SK-N-MC (cell line): Measurements from ENCODE around the gene ENG.

Source experiments
- DNase-seq: peaks from one replicate; pipeline ENCODE4 v3.0.0-alpha.2; 2011; ENCODE audit warnings: low read depth, low spot score
- H3K27ac ChIP-seq: fragments of 200-600 bp; sonication (generic); 2 replicates; pipeline ENCODE4 v1.5.1; 2016; ENCODE audit warnings: mixed run types
- H3K36me3 ChIP-seq: fragments of 200-600 bp; sonication (generic); 2 replicates; pipeline ENCODE4 v1.6.1; 2017; ENCODE audit warnings: antibody characterized with exemption, low read length, mixed read lengths; ENCODE audit not compliant: insufficient read depth
- H3K4me3 ChIP-seq: fragments of 200-600 bp; sonication (generic); 2 replicates; pipeline ENCODE4 v1.5.1; 2016
- H3K9ac ChIP-seq: fragments of 200-600 bp; sonication (generic); 2 replicates; pipeline ENCODE4 v1.8.0; 2017; ENCODE audit warnings: mixed run types, mixed read lengths; ENCODE audit not compliant: insufficient read length
- H3K9me3 ChIP-seq: fragments of 200-600 bp; sonication (generic); 2 replicates; pipeline ENCODE4 v1.6.1; 2017; ENCODE audit warnings: low read depth, mild to moderate bottlenecking, antibody characterized with exemption, low read length, moderate library complexity, mixed read lengths
- EZH2 ChIP-seq: fragments of 200-600 bp; sonication (generic); IDR thresholded peaks from one replicate; pipeline ENCODE4 v1.6.1; 2017; ENCODE audit warnings: antibody characterized with exemption
- FOXP2 ChIP-seq: optimal IDR thresholded peaks from 2 replicates; pipeline ENCODE3; 2011; ENCODE audit warnings: mild to moderate bottlenecking, moderate library complexity; ENCODE audit not compliant: insufficient read depth; ENCODE audit errors: extremely low read length, control extremely low read depth
- POLR2AphosphoS5 ChIP-seq: IDR thresholded peaks from 2 replicates; pipeline ENCODE4 v1.6.1; 2012; ENCODE audit warnings: mild to moderate bottlenecking, low read depth, low read length, borderline replicate concordance

Gene ENG

DNA sequence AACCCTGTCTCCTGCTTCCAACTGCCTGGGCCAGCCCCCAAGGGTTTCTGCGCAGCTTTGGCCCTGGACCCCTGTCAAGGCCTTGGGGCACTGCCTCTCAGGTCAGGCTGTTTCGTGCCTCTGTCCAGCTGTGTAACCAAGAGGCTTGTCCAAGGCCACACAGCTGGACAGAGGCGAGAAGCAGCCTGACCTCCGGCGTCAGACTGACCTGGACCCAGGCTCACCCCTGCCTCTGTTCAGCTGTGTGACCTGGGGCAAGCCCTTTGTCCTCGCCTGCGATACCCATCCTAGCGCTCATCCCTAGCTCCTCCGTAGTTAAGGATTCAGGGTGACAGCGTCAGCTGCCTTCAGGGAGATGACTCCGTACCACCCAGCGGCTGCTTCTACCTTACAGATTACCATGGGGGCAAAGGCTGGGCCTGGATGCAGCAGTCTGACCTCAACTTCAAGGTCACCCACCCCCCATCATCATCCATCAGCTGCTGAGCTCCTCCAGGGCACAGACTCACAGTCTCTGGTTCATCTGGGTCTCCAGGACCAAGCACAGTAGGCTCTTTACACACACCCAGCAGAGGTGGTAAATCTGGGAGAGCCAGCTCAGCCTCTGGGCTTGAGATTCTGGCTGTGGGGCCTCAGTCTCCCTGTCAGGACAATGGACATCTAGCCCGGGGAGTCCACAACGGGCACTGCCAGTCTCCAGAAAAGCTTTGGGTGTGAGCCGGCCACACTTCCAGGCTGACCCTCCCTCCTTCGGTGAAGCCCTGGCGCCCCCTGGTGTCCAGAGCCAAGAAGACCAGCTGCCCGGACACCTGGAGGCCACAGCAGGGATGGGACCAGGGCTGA, 15.1 kb upstream of the ENG start:
- Histone ChIP-seq H3K9me3 (no peaks in the 10 kb centered on the region), H3K36me3 (no peaks in the 10 kb centered on the region), H3K9ac (no peak overlapping the region), H3K4me3 (no peak overlapping the region), H3K27ac (no peak overlapping the region)
- no peak for DNase-seq
- TF ChIP-seq FOXP2, result no peak
- no peak for TF ChIP-seq EZH2
- no peak for TF ChIP-seq POLR2AphosphoS5

DNA sequence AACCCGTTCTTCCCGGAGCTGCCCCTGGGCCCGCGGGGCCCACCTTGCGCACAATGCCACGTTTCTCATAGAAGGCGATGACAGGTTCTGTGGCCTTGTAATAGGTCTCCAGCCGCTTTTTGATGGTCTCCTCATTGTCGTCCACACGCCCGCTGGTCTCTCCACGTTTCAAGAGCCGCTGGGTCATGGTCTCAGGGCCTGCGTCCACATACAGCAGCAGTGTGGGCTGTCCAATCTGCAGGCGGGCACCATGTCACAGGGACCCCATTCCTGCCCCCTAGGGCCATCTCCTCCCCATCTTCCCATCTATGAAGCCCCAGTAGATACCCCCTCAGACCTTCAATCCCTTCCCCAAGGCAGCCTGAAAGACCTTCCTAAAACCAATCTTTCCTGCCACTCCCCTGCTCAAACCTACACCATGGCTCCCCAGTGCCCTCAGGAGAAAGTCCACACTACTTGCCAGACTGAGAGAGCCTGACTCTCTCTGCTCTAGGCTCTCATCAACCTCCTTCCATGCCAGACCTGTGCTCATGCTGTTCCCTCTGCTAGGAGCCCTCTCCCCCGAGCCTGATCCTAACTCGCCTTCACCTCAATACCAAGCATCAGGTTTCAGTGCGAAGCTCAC, 13.9 kb upstream of the ENG start:
- H3K36me3 ChIP-seq, result no peaks in the 10 kb centered on the region
- TF ChIP-seq EZH2 (no peak), FOXP2 (no peak), POLR2AphosphoS5 (no peak)
- no peak overlapping the region for H3K9ac ChIP-seq
- H3K9me3 ChIP-seq, result no peaks in the 10 kb centered on the region
- no peak overlapping the region for H3K27ac ChIP-seq
- DNase-seq, result no peak
- no peak overlapping the region for H3K4me3 ChIP-seq

GRCh38 chr9:127867356-127868277, 13.2 kb upstream of the ENG start:
- no peaks in the 10 kb centered on the region for H3K36me3 ChIP-seq
- no peak for TF ChIP-seq FOXP2
- no peak for TF ChIP-seq EZH2
- TF ChIP-seq POLR2AphosphoS5, result no peak
- no peaks in the 10 kb centered on the region for H3K9me3 ChIP-seq
- no peak overlapping the region for H3K4me3 ChIP-seq
- no peak for DNase-seq
- H3K27ac ChIP-seq, result no peak overlapping the region
- H3K9ac ChIP-seq, result no peak overlapping the region

DNA sequence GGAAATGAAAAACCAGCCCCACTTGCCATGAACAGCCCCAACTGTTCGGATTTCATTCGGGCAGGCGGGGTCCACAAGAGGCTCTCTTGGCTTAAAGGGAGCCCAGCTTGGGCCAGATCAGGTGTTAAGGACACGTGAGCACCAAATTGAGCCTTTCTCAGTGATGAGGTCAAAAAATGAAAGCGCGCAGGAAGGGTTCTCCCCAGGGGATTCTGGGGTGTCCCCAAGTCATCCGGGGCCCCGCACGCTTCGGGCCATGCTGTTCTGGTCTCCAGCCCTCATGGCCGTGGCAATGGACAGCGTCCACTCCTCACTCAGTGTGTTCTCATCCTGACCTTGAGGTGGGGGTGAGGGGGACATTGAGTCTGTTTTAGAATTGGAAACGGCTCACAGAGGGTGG, 12.1 kb upstream of the ENG start:
- no peak for DNase-seq
- Histone ChIP-seq H3K36me3 (no peaks in the 10 kb centered on the region), H3K27ac (no peak overlapping the region), H3K9me3 (no peaks in the 10 kb centered on the region), H3K4me3 (no peak overlapping the region), H3K9ac (no peak overlapping the region)
- no peak for TF ChIP-seq FOXP2

DNA sequence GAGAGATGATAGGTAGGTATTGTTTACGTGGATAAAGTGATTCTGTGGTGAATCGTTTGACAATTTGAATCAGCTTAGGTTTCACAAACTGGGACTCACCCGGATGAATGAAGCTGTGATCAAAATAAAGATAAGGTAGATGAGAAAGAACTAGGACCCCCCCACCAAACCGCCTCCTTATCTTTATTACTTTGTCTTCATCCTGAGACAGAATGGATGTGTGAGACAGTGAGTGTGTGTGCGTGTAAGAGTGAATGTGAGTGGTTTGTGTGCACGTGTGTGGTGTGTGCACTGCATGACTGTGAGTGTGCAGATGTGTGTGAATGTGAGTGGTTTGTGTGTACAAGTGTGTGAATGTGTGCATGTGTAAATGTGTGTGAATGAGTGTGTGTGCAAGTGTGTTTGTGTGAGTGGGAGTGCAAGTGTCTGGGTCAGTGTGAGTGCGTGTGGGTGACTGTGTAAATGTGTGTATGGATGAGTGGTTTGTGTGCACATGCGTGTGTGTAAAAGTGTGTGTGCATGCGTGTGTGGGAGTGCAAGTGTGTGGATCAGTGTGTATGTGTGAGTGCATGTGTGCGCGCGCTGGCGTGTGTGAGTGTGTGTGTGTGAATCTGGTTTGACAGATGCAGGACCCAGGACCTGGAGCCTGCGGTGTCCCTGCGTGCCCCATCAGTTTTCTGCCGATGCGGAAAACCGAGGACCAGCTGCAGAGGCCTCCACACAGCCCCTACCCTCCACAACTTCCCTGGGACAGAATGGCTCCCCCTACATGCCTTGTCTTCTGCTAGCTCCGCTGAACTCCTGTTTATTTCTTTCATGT, 11.4 kb upstream of the ENG start:
- DNase-seq, result no peak
- H3K9me3 ChIP-seq, result no peaks in the 10 kb centered on the region
- no peak overlapping the region for H3K27ac ChIP-seq
- H3K9ac ChIP-seq, result no peak overlapping the region
- no peak for TF ChIP-seq POLR2AphosphoS5
- no peak for TF ChIP-seq EZH2
- no peak for TF ChIP-seq FOXP2
- no peak overlapping the region for H3K4me3 ChIP-seq
- no peaks in the 10 kb centered on the region for H3K36me3 ChIP-seq

- H3K4me3 ChIP-seq, result no peak overlapping the region
- no peaks in the 10 kb centered on the region for H3K9me3 ChIP-seq
- DNase-seq, result no peak
- TF ChIP-seq EZH2 (no peak), POLR2AphosphoS5 (no peak), FOXP2 (no peak)
- H3K27ac ChIP-seq, result no peak overlapping the region
- no peak overlapping the region for H3K9ac ChIP-seq
- no peaks in the 10 kb centered on the region for H3K36me3 ChIP-seq
Measured at GRCh38 chr9:127863191-127863621, 8.7 kb upstream of the ENG start.

DNA sequence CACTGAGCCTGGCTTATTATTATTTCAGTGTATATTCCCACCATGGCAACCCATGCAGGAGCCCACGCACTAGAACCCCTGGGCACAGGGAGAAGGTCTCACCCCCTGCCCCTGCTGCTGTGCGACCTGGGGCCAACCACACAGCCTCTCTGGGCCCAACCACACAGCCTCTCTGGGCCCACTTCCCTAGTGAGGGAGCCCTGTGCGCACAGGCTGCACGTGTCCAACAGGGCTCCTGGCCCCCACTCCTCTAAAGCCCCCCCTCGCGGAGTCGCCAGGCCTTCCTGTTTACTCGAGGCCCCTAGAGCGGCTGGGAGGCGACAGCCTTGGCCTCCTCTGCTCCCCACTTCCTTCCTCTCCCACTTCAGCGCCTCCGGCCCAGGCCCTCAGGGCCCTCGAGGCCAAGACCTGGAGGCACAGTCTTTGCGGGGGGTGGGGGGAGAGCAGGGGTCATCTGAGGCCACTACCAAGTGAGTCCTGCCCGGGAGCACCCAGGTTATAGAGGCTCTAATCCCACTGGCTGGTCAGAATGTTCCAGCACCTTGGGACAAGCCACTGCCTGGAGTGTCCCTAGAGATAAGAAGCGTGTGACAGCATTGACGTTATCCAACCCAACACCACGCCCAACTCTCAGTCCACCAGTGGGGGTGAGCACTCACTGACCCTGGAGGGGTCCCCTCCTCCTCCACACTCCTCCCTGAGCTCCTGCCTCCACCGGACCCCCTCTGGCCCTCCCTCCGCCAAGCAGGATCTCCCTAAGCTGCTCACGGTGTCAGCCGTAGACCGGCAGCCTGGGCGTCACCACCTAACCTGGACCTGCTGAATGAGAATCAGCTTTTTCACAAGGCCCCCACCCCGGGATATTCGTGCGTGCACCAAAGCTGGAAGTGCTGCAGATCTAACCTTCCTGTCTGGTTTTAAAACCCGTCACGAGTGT, 7.9 kb upstream of the ENG start:
- TF ChIP-seq FOXP2, result no peak
- TF ChIP-seq EZH2, result no peak
- no peak for TF ChIP-seq POLR2AphosphoS5
- H3K36me3 ChIP-seq, result no peaks in the 10 kb centered on the region
- no peak overlapping the region for H3K9ac ChIP-seq
- DNase-seq, result no peak
- no peak overlapping the region for H3K4me3 ChIP-seq
- H3K9me3 ChIP-seq, result no peaks in the 10 kb centered on the region
- no peak overlapping the region for H3K27ac ChIP-seq
